HG02885 (cell line): Measurements from ENCODE around the gene SHOC2.

Experiments
- ATAC-seq: cut with Tn5 transposase; IDR thresholded peaks from one replicate; pipeline ENCODE4 v1.9.1; 2021; ENCODE audit warnings: mild to moderate bottlenecking; ENCODE audit not compliant: unreplicated experiment, poor library complexity

The SHOC2 gene

DNA sequence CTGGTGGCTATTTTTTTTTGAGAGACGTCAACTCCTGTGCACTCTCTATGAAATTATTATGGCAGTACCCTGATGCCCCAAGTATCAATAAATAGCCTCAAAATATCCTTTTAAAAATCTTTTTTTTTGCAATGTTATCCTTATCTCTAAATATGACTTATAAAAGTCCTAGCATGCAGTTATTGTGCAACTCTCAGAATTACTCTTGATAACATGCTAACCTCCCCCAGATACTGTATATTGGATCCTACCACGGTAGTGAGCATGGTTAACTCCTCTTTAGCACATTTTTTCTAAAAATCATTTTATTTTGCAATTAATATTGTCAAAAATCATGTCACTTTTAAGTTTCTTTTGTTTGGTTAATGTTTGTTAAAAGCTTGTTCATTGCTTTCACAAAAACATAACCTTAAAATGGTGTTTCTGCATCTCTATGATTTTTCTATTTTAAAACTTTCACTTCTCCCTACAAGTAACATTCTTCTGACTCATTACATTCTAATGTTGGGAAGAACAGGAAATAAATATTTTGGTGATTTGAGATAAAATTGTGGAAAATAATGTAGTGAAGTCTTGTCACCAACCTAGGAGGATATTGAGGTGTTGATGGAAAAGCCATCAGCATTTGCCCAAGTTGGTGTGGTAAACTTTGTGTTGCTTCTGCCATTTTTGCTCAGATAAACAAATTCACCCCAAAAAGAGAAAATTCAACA, 115.3 kb downstream of the SHOC2 start:
- no peak for ATAC-seq

- no peak for ATAC-seq
Measured at GRCh38 chr10:111035542-111035941, 116.1 kb downstream of the SHOC2 start.

GRCh38 chr10:111037858-111038257, 118.5 kb downstream of the SHOC2 start:
- no peak for ATAC-seq

DNA sequence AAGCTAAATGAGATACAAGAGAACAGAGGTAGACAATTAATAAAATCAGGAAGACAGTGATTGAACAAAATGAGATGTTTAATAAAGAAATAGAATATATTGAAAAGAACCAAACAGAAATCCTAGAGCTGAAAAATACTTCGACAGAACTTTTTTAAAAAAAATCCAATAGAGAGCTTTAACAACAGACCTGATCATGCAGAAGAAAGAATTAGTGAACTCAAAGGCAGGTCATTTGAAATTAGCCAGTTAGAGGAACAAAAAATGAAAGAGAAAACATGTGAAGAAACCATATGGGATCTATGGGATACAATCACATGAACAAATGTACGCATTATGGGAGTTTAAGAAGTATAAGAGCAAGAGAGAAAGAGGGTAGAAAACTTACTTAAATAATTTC, 120.1 kb downstream of the SHOC2 start:
- no peak for ATAC-seq

DNA sequence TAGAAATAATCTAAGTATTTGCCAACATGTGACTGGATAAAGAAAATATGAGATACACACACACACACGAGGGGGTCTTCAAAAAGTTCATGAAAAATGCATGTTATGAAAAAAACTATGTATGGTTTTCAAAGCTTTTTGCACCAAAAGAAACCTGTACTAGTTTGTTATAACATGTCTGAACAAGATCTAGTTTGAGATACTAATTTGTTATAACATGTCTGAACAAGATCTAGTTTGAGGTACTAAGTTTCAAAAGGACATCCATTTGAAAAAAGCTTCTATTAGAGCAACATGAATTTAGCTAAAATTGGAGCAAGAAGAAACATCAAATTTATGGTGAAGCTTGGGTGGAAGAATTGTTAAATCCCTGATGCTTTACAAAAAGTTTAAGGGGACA, 137.6 kb downstream of the SHOC2 start:
- no peak for ATAC-seq
